Ishikawa (cell line): Measurements from ENCODE around the gene CCDC177.
A peak's percentile ranks its signal among the peaks of the same experiment; 100 is the strongest.

Experiments
- CEBPB ChIP-seq: IDR thresholded peaks from 2 replicates; pipeline ENCODE4 v1.6.1; 2012
- CREB1 ChIP-seq: IDR thresholded peaks from 2 replicates; pipeline ENCODE4 v1.6.1; 2012; ENCODE audit warnings: low read depth
- EGR1 ChIP-seq: IDR thresholded peaks from 2 replicates; pipeline ENCODE4 v1.6.1; 2012
- EP300 ChIP-seq: IDR thresholded peaks from 2 replicates; pipeline ENCODE4 v1.6.1; 2012; ENCODE audit warnings: borderline replicate concordance
- FOXM1 ChIP-seq: IDR thresholded peaks from 2 replicates; pipeline ENCODE4 v1.6.1; 2012; ENCODE audit warnings: low read depth, borderline replicate concordance
- NFIC ChIP-seq: IDR thresholded peaks from 2 replicates; pipeline ENCODE4 v1.6.1; 2012
- RAD21 ChIP-seq: IDR thresholded peaks from 2 replicates; pipeline ENCODE4 v1.6.1; 2012; ENCODE audit warnings: low read depth
- TAF1 ChIP-seq: IDR thresholded peaks from 2 replicates; pipeline ENCODE4 v1.6.1; 2012; ENCODE audit warnings: low read depth, mild to moderate bottlenecking
- TCF12 ChIP-seq: IDR thresholded peaks from 2 replicates; pipeline ENCODE4 v1.6.1; 2012; ENCODE audit warnings: low read depth
- TEAD4 ChIP-seq: IDR thresholded peaks from 2 replicates; pipeline ENCODE4 v1.6.1; 2012
- YY1 ChIP-seq: IDR thresholded peaks from 2 replicates; pipeline ENCODE4 v1.6.1; 2012; ENCODE audit warnings: low read depth
- ZBTB7A ChIP-seq: IDR thresholded peaks from 2 replicates; pipeline ENCODE4 v1.6.1; 2012; ENCODE audit warnings: low read depth
- TF ChIP-seq, protein P1 (sequence below): IDR thresholded peaks from 2 replicates; pipeline ENCODE4 v1.6.1; 2012
- TF ChIP-seq, protein P2 (sequence below): IDR thresholded peaks from 2 replicates; pipeline ENCODE4 v1.6.1; 2012; ENCODE audit warnings: low read depth, mild to moderate bottlenecking
- TF ChIP-seq, protein P3 (sequence below): IDR thresholded peaks from 2 replicates; pipeline ENCODE4 v1.6.1; 2012

Gene CCDC177

DNA sequence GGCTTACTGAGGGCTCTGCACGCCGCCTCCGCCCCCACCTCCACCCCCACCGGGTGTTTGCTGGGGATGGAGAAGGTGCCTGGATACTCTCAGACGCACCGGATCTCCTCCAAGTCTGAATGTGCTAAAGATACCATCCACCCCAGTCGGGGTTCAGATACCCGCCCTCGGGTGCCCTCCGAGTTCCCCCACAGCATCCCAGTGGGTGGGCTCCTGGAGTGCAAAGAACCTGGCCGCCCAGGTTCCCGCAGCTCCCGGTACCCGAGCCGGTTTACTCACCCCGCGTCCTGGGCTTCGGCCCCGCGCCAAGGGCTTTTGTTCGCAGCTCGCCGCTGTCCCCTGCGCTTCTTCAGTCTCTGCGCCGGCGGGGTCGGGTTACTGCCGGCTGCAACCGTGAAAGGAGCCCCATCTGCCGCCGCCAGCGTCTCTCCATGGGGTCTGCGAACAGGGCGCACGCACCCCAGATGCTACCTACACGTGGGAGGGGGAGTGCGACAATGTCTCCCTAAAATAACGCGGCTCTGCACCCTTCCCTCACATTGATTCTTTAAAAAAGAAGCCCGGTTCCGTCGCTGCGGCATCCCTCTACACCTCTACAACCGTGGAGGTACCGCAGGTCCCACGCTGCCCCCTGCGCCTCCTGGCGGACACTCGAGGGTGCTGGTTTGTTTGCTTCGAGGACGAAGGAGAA is at the start of gene CCDC177:
Gene CCDC177, minus strand, starts transcription at position 609 of the 691 bp plus-strand sequence. CDS start 1,249 bp downstream, outside the sequence.
- TF ChIP-seq RAD21: peak; percentile 76
- TF ChIP-seq TEAD4: no peak
- TF ChIP-seq, protein P1, sequence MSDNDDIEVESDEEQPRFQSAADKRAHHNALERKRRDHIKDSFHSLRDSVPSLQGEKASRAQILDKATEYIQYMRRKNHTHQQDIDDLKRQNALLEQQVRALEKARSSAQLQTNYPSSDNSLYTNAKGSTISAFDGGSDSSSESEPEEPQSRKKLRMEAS: peak; percentile 72
- no peak; the same call in 1 of the 2 replicates for TF ChIP-seq ZBTB7A
- TF ChIP-seq, protein P2, sequence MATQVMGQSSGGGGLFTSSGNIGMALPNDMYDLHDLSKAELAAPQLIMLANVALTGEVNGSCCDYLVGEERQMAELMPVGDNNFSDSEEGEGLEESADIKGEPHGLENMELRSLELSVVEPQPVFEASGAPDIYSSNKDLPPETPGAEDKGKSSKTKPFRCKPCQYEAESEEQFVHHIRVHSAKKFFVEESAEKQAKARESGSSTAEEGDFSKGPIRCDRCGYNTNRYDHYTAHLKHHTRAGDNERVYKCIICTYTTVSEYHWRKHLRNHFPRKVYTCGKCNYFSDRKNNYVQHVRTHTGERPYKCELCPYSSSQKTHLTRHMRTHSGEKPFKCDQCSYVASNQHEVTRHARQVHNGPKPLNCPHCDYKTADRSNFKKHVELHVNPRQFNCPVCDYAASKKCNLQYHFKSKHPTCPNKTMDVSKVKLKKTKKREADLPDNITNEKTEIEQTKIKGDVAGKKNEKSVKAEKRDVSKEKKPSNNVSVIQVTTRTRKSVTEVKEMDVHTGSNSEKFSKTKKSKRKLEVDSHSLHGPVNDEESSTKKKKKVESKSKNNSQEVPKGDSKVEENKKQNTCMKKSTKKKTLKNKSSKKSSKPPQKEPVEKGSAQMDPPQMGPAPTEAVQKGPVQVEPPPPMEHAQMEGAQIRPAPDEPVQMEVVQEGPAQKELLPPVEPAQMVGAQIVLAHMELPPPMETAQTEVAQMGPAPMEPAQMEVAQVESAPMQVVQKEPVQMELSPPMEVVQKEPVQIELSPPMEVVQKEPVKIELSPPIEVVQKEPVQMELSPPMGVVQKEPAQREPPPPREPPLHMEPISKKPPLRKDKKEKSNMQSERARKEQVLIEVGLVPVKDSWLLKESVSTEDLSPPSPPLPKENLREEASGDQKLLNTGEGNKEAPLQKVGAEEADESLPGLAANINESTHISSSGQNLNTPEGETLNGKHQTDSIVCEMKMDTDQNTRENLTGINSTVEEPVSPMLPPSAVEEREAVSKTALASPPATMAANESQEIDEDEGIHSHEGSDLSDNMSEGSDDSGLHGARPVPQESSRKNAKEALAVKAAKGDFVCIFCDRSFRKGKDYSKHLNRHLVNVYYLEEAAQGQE: no peak
- TF ChIP-seq CREB1: no peak
- TF ChIP-seq NFIC: peak; percentile 46; the same call in 1 of the 2 replicates
- no peak for TF ChIP-seq CEBPB

- TF ChIP-seq EP300 (no peak), CREB1 (no peak), NFIC (no peak), EGR1 (no peak)
- TF ChIP-seq, protein P3, sequence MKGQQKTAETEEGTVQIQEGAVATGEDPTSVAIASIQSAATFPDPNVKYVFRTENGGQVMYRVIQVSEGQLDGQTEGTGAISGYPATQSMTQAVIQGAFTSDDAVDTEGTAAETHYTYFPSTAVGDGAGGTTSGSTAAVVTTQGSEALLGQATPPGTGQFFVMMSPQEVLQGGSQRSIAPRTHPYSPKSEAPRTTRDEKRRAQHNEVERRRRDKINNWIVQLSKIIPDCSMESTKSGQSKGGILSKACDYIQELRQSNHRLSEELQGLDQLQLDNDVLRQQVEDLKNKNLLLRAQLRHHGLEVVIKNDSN: no peak
Measured at GRCh38 chr14:69624136-69624535, 49.5 kb upstream of the CCDC177 start.

DNA sequence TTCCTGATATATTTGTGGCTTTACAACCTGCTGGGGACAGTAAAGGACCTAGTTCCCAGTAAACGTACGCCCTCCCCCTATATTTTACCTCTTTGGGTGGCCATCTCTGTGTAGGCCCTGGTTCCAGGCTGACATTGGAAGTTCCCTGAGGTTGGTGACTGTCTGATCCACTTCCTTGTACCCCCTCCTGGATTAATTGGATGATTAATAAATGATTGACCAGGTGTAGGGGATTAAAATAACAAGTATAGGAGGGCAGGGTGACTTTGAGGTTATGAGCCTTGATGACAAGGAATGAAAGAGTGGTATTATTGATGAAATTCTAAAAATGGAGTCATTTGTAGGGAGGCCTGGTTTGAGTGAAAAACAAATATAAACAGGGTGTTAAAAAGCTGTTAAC is 46.3 kb upstream of the CCDC177 start:
- TF ChIP-seq TEAD4: no peak
- TF ChIP-seq, protein P1: no peak
- TF ChIP-seq EP300: no peak
- TF ChIP-seq, protein P2: no peak
- no peak for TF ChIP-seq CREB1
- no peak for TF ChIP-seq EGR1

- TF ChIP-seq, protein P3: no peak
- TF ChIP-seq TCF12 (no peak), EP300 (no peak), CEBPB (no peak), FOXM1 (no peak), TEAD4 (no peak), EGR1 (no peak), YY1 (no peak), RAD21 (no peak), ZBTB7A (no peak), NFIC (no peak), CREB1 (no peak)
- TF ChIP-seq, protein P1: no peak
- TF ChIP-seq, protein P2: no peak
Measured at GRCh38 chr14:69620211-69620611, 45.5 kb upstream of the CCDC177 start.

GRCh38 chr14:69619012-69619411 is 44.3 kb upstream of the CCDC177 start:
- TF ChIP-seq, protein P2: no peak
- TF ChIP-seq YY1 (no peak), NFIC (no peak), TEAD4 (no peak), CREB1 (no peak), TCF12 (no peak), FOXM1 (no peak), CEBPB (no peak), EP300 (no peak), EGR1 (no peak), RAD21 (no peak), ZBTB7A (no peak), TAF1 (no peak)
- TF ChIP-seq, protein P3: no peak
- TF ChIP-seq, protein P1: no peak
